Measurements from ENCODE around the gene NPPB. TPM values are rescaled to one million over a fixed set of nuclear protein-coding genes. Genes with fewer than 3 reads are reported as not detected.

The NPPB gene
- total and polyA plus RNA-seq, 2 experiments from 2014 or later: 0.95 TPM; not detected in 1

- Histone ChIP-seq H3K4me3 (no peak overlapping the region), H3K4me2 (no peak overlapping the region), H3K27me3 (ENCODE audit: insufficient read depth) (no peaks in the 10 kb centered on the region), H3K36me3 (ENCODE audit: insufficient read depth) (no peaks in the 10 kb centered on the region), H3K27ac (ENCODE audit: low read depth) (no peak overlapping the region), H3K4me1 (ENCODE audit: insufficient read depth) (peaks cover 1% of the 10 kb centered on the region; the same call in 1 of the 2 replicates), H3K9me2 (ENCODE audit: insufficient read depth) (no peaks in the 10 kb centered on the region), H2AFZ (no peak overlapping the region), H4K20me1 (replicated peaks; ENCODE audit: insufficient read depth) (no peaks in the 10 kb centered on the region), H3F3A (replicated peaks; ENCODE audit: low read depth) (no peaks in the 10 kb centered on the region), H3K79me2 (replicated peaks; ENCODE audit: insufficient read depth) (no peaks in the 10 kb centered on the region)
- ATAC-seq (no peak), DNase-seq (ENCODE audit: low spot score) (no peak)
- no peak overlapping the region for H3K27ac Mint-ChIP-seq
- TF ChIP-seq ZNF114 (CRISPR knock-in tag; IDR thresholded peaks at IDR 0.05): no peak
- TF ChIP-seq EZH2 (IDR thresholded peaks at IDR 0.05; ENCODE audit: low read depth, unreplicated experiment): no peak
- no peak for TF ChIP-seq EZH2phosphoT487 (IDR thresholded peaks at IDR 0.05; ENCODE audit: unreplicated experiment)
- no peak for TF ChIP-seq CREB1 (CRISPR knock-in tag; IDR thresholded peaks at IDR 0.05; ENCODE audit: low read depth)
- no peak for TF ChIP-seq POLR2AphosphoS5 (IDR thresholded peaks at IDR 0.05; ENCODE audit: low read depth)
- no peak for TF ChIP-seq ZNF331 (CRISPR knock-in tag; IDR thresholded peaks at IDR 0.05; ENCODE audit: low read depth)
- TF ChIP-seq STAT1 (IDR thresholded peaks at IDR 0.05; ENCODE audit: unreplicated experiment): no peak
- TF ChIP-seq ETS1 (IDR thresholded peaks at IDR 0.05): no peak
- no peak for TF ChIP-seq JUNB (IDR thresholded peaks at IDR 0.05; ENCODE audit: unreplicated experiment)
- TF ChIP-seq CTCF (conservative IDR thresholded peaks at IDR 0.05; ENCODE audit: low read depth in 2 of 2): no peak
- no peak for TF ChIP-seq NANOG (IDR thresholded peaks at IDR 0.05; ENCODE audit: borderline replicate concordance)
- no peak for TF ChIP-seq ZNF462 (CRISPR knock-in tag; IDR thresholded peaks at IDR 0.05)
- TF ChIP-seq REST (IDR thresholded peaks at IDR 0.05; ENCODE audit: unreplicated experiment): no peak
- no peak overlapping the region for H3K4me3 Mint-ChIP-seq
- H3K4me1 Mint-ChIP-seq: peaks cover 7% of the 10 kb centered on the region
- H3K9me3 Mint-ChIP-seq: no peaks in the 10 kb centered on the region
- H3K27me3 Mint-ChIP-seq (ENCODE audit: insufficient read depth, low read depth, poor library complexity): peaks cover 10% of the 10 kb centered on the region
- H3K36me3 Mint-ChIP-seq (ENCODE audit: low read depth): no peaks in the 10 kb centered on the region; the same call in 2 of the 3 replicates
Measured at GRCh38 chr1:11878081-11878890, 19.5 kb upstream of the NPPB start.

Measured in GM23338 (cell line).